A673 (cell line): ENCODE measurements around the gene FRS3.

ENCODE experiments used
- CTCF ChIP-seq: fragments of 300-800, 200-600 bp; sonication (generic); conservative IDR thresholded peaks from 2 replicates; pipeline ENCODE4 v1.5.1; 2017; ENCODE audit warnings: low read depth, mild to moderate bottlenecking, antibody characterized with exemption, low read length, moderate library complexity, mixed read lengths
- EZH2 ChIP-seq: fragments of 200-600 bp; sonication (generic); IDR thresholded peaks from 2 replicates; pipeline ENCODE4 v1.6.1; 2017; ENCODE audit warnings: borderline replicate concordance, low read depth, mild to moderate bottlenecking, mixed read lengths, antibody characterized with exemption, low read length; ENCODE audit not compliant: poor library complexity, severe bottlenecking

- no peak for TF ChIP-seq CTCF
- no peak for TF ChIP-seq EZH2
Measured at GRCh38 chr6:41769376-41769775, 10.3 kb downstream of the FRS3 start.
